Loucy (cell line): ENCODE measurements around the gene CCBE1.

Experiments
- CTCF ChIP-seq: fragments of 200-600 bp; sonication (generic); conservative IDR thresholded peaks from 2 replicates; pipeline ENCODE4 v1.5.1; 2014; ENCODE audit warnings: mild to moderate bottlenecking, antibody characterized with exemption, low read length
- EZH2phosphoT487 ChIP-seq: fragments of 200-600 bp; IDR thresholded peaks from 2 replicates; pipeline ENCODE4 v1.6.1; 2018; ENCODE audit warnings: antibody characterized with exemption, mild to moderate bottlenecking, moderate library complexity, borderline replicate concordance

GRCh38 chr18:59607078-59607379 is 90.2 kb downstream of the CCBE1 start:
- TF ChIP-seq CTCF (no peak), EZH2phosphoT487 (no peak)
